Coronary artery (tissue), 2 donors: ENCODE measurements around the gene PTH2R.
"Not testable (repeated sequence)": the region's sequence is repeated elsewhere in the genome, so short reads cannot be mapped to it uniquely, and the experiment has no call there.

Experiments
- DNase-seq: peaks from one replicate; pipeline ENCODE4 v3.0.0-alpha.2; 2017; ENCODE audit warnings: low spot score
- H3K27ac ChIP-seq, 2 donors: fragments of 200-600 bp; sonication (generic); one replicate each; pipeline ENCODE4 v1.5.1; 2016 to 2019
- H3K4me3 ChIP-seq: fragments of 200-600 bp; sonication (generic); 2 replicates; pipeline ENCODE4 v1.5.1; 2016; ENCODE audit warnings: mild to moderate bottlenecking, moderate library complexity
- TF ChIP-seq, protein P1 (sequence below): fragments of 200-600 bp; sonication (generic); IDR thresholded peaks from one replicate; pipeline ENCODE4 v1.5.1; 2019; ENCODE audit warnings: antibody characterized with exemption

The PTH2R gene

DNA sequence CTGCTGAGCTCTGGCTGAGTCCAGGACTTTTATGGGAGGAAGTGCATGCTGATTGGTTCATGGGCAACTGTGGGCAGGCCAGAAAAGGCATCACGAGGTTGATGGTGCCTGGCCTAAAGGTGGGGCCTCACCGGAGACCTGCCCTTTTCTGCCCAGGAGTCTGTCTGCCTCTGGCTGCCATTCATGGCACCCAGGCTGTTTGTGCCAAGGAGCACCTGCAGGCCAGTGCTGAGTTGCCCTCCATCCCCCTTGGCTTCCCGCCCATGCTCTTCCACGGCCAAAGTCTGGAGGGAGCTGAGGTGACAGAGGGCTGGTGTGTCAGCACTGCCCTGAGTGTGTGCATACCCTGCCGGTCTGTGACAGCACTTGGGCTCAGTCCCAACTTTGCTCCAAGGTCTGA, 123.2 kb downstream of the PTH2R start:
- TF ChIP-seq, protein P1, sequence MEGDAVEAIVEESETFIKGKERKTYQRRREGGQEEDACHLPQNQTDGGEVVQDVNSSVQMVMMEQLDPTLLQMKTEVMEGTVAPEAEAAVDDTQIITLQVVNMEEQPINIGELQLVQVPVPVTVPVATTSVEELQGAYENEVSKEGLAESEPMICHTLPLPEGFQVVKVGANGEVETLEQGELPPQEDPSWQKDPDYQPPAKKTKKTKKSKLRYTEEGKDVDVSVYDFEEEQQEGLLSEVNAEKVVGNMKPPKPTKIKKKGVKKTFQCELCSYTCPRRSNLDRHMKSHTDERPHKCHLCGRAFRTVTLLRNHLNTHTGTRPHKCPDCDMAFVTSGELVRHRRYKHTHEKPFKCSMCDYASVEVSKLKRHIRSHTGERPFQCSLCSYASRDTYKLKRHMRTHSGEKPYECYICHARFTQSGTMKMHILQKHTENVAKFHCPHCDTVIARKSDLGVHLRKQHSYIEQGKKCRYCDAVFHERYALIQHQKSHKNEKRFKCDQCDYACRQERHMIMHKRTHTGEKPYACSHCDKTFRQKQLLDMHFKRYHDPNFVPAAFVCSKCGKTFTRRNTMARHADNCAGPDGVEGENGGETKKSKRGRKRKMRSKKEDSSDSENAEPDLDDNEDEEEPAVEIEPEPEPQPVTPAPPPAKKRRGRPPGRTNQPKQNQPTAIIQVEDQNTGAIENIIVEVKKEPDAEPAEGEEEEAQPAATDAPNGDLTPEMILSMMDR: no peak
- H3K27ac ChIP-seq: no peak overlapping the region
- no peak for DNase-seq
- no peak overlapping the region for H3K4me3 ChIP-seq

DNA sequence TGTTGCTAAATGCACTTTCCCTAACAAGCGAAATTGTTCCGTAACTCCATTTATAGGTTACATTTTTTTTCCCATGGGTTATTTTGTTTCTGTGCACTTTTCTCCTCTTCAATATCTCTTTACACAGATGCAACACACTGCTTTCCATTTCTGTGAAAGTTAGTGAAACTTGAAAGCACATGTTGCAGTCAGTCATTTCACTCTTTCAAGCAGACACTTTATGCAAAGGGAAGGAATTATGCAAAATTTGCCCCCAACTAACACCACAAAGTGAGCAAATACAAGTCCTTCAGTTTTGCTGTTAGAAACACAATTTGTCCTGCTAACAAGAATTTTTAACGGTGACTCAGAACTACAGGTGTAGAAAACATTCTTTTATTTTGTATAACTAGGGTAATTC, 124.8 kb downstream of the PTH2R start:
- TF ChIP-seq, protein P1: no peak
- H3K27ac ChIP-seq: no peak overlapping the region
- no peak overlapping the region for H3K4me3 ChIP-seq
- DNase-seq: no peak

DNA sequence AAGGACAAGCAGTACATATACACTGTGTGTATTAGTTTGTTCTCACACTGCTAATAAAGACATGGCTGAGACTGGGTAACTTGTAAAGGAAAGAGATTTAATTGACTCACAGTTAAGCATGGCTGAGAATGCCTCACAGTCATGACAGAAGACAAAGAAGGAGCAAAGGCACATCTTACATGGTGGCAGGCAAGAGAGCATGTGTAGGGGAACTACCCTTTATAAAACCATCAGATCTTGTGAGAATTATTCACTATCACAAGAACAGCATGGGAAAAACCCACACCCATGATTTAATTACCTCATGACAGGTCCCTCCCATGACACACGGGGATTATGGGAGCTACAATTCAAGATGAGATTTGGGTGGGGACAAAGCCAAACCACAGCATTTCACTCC, 129.0 kb downstream of the PTH2R start:
- H3K27ac ChIP-seq, H3K4me3 ChIP-seq, DNase-seq: not testable (repeated sequence)

DNA sequence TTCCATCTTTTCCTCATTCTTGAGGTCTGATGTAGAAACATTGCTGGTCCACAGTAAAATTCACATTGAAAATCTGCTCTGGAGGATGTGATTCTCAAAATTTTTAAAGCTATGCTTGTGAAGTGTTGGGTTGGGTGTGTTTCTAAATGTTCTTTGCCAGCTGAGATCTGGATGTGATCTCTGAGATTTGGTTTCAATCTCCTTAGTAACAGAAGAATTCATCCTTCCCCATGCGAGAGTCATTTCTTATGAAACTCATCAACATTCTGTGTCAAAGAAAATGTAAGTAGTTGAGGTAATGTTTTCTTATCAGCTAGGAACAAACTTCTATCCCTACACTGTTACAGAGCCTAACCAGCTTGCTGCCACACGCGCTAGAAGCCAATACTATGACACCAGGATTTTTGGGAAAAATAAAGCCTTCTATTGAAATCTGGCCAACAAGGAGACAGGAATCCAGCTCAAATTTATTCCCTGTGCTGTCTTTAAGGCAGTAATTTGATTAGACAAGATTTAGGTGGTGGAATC, 134.9 kb downstream of the PTH2R start:
- no peak overlapping the region for H3K4me3 ChIP-seq
- no peak overlapping the region for H3K27ac ChIP-seq
- TF ChIP-seq, protein P1: no peak
- DNase-seq: no peak

DNA sequence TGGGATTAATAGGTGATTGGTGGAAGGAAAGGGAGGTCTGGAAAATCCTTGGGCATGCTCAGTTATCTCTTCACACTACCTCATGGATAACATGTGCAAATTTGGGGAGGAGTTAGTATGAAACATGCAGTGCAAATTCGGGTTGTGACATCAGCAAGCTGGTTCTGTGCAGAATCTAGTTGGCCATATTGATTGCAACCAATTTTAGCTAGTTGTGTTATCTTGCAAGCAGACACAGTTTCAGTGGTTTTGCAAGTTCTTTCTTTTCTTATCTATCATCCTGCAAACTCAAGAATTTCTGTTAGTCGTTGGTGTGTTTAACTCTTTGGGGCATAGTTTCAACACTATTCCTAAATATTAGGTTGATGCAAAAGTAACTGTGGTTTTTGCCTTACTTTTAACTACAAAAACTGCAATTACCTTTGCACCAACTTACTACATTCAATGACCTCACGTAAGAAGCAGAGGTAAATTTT, 135.4 kb downstream of the PTH2R start:
- no peak for DNase-seq
- Histone ChIP-seq H3K4me3 (no peak overlapping the region), H3K27ac (no peak overlapping the region)
- TF ChIP-seq, protein P1: no peak

DNA sequence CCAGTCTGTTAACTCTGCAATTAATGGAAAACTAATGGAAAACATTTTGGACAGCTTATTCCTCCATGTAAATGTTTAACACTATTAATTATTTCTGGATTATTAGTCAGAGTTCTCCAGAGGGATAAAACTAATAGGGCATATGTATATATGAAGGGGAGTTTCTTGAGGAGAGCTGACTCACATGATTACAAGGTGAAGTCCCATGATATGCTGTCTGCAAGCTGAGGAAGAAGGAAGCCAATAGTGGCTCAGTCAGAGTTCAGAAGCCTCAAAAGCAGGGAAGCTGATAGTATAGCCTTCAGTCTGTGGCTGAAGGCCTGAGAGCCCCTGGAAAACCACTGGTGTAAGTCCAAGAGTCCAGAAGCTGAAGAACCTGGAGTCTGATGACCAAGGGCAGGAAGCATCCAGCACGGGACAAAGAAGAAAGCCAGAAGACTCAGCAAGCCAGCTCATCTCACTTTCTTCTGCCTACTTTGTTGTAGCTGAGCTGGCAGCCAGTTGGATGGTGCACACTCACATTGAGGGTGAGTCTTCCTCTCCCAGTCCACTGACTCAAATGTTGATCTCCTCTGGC, 136.0 kb downstream of the PTH2R start:
- H3K27ac ChIP-seq: no peak overlapping the region
- TF ChIP-seq, protein P1: no peak
- no peak for DNase-seq
- no peak overlapping the region for H3K4me3 ChIP-seq
